UCSD-AML1 (cell line): ENCODE results near the gene ATXN1.
"Not testable (repeated sequence)": the region's sequence is repeated elsewhere in the genome, so short reads cannot be mapped to it uniquely, and the experiment has no call there.

Experiments used
- DNase-seq: peaks from one replicate; lab custom pipeline; 2025; ENCODE audit not compliant: unreplicated experiment; lab: John Stamatoyannopoulos, UW

Gene ATXN1

DNA sequence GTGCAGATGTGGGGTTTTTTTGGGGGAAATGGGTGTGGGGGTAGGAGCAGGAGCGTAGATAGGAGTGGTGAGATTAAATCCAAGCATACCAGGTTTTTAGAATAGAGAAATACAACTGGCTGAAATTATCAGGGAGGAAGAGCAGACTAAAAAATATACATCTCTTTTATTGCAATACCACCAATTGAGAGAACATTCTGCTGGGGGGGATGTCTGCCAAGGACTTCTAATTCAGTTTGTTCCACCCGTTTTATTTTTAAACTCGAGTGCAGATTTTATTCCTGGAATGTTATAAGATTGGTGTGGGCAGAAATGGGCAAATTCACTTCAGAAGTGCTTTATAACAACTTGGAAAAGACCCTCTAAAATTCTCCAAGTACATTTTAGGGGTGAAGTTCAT lies 330.2 kb downstream of the ATXN1 start:
- DNase-seq, result no peak

DNA sequence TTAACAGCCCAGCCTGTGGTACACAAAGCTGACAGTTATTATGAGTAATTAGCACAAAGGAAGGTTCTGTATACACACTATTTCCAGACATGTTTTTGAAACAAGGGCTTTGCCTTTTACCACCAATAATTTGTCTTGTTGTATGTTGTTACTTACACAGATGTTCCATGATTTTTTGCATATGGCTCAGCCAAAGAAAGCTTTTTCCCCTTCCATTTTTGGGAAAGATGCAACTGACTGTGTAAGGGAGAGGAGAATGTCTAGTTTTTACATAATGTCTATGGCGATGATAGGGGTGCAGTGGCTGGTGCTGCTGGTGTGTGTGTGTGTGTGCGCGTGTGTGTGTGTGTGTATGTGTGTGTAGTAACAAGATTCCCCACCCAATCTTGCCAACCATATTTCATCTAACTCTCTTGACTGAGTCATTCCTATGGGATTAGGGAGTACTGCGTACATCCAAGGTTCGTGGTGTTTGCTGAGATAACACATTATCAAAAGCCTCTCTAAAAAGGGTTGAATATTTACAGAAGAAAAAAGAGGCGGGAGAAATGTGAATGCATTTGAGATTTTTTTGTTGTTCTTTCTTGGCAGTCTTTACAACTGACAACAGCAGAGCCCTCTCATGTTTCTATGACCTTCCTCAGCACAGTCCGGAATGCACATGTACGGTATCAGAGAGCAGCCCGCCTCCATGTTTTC lies 330.7 kb downstream of the ATXN1 start:
- no peak for DNase-seq

DNA sequence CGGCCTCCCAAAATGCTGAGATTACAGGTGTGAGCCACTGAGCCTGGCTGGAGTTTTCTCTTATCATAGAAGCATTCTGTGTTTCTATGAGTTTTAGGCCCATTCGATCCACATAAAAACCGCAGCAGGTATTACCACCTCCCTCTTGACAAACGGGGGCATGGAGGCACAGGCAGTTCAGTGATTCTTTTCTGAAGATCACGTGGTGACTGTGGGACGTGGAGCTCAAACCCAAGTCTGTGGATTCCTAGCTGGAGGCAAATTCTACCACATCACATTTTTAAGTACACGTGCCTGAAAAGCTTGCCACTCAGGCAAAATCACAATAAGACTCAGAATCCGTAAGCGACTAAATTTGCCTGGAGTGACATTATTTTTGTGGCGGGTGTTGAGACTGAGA lies 331.6 kb downstream of the ATXN1 start:
- no peak for DNase-seq

DNA sequence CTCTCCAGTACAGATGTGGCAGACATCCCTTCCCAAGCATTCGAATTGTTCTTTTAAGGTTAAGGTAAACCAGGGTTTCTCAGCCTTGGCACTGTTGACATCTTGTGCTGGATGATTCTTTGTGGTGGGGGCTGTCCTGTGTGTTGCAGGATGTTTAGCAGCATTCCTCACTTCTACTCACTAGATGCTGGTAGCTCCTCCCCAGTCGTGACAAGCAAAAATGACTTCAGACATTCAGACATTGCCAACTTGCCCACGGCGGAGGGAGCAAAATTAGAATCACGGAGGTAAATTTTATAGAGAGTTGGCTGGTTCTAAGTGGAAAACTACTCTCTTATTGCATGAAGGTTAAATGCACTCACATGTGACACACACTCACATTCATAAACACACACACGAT lies 334.1 kb downstream of the ATXN1 start:
- no peak for DNase-seq

DNA sequence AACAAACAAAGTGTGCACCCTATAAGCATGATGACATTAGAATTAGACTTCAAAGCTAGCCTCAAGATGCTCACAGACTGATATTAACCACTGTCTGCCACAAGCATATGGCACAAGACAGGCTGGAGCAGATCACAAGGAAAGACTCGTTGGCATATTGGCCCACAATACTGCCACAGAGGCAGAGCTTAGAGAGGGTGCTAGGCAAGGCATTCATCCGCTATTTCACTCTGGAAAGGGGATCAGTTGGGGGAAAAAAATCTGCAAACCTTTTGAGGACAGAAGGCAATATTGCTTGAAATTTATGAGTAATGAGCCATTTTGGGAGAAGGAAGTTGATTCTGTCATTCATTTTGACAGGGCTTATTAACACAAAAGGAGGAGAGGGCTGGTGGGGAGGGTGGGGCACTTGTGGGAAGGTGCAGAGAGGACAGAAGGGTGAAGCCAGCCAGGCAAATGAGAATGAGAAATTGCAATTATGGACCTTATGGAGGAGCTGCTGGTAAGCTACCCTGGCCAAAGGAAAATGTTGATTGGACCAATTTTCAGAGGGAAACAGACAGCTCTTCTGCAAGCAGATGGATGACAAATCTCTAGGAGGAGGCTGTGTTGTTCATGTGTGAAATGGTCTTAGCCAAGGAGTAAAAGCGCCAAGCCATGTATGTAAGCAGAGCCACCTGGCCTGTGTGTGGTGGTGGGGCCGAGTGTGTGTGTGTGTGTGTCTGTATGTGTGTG lies 335.2 kb downstream of the ATXN1 start:
- DNase-seq, result no peak

DNA sequence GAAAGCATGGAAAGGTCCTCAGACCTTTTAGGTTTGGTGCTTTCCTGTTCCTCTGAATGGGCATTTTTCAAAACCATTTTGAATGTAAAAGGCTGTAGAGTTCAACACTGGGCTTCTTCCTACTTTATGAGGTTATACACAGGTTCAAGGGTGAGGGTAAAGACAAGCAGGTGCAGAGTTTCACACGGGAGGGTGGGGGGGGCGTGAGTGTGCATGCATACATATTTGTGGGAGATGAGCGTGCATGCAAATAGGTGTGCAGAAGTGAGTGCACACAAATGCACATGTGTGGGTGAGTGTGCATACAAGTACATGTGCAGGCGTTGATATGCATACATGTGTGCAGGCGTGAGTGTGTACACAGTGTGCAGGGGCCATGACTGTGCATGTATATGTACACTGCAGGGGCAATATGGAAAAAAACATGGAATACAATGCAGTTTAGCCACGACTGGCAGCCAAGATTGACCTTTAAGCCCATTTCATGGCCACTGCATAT lies 339.7 kb downstream of the ATXN1 start:
- no peak for DNase-seq

DNA sequence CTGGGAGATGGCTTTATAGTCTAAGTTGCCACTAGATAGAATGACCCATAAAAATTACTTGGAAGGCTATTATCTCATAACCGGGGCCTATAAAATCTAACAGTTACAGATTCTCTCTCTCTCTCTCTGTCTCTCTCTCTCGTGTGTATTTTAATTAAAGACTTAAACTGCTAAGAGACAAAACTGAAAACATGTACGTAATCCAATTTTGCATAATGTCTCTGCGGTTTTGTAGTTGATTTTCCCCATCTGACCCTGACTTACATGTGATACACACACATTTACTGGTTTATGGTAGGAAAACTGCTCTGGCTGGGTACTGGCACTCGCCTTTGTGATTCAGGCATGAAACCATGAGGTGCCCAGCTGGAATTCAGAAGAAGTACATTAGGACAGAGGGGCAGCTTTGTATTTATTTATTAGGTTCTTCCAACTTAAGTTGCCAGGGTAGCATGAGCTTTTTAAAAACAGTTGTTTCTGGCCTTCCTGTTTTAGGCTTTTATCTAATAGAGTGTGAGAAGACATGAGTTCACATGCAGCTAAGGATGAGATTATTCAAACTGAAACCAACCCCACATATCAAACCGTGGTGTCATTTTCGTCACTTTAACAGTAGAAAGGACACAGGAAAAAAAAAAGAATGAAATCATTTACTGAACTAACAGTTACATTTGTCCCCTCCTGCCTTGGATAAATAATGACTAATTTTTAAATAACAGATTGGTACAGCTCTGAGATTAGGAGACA lies 340.4 kb downstream of the ATXN1 start:
- DNase-seq, result no peak

DNA sequence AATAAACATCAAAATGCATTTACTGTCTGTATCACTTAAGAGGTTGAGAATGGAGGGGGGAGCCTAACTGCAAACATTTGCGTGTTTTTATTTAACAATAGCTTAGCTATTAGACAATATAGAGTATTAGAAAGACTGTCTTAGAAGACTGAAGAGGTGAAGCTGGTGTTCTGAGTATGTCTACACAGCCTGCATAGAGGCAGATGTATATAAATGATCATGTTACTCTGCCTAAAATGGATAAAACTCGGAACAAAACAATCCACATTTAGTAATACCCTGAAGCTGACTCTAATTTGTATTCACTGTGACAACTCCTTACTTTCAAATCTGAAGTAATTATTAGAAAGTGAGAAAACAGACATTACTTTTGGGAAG lies 340.9 kb downstream of the ATXN1 start:
- DNase-seq, result no peak

DNA sequence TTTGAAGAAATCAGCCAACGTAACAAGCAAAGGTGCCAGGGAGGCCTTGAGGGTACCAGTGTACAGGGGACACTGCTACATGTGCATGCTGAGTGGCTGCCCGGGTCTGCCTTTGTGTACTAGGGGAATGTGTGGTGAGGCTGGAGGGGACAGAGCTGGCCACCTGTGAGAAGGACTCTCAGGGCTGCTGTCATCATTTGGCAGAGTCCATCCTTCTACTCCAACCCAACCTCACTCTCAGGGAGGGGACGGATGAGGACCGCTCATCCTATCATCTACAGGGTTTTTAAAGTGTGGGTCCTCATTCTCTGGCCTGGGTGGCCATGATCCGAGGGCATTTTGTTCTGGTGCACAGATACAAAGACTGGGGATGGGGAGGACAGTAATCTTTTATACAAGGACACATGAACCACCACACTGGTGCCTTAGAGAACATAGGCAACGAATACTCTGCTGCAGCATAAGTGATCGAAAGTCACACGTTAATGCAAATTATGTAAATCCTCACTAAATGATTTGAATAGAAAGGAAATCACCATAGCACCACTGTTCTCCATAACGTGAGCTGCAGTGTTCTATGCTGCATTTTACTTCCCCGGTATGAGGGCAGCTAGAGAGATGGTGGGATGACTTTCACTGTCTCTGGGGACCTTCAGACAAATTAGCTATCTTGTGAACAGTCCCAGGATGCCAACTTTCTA lies 341.5 kb downstream of the ATXN1 start:
- no peak for DNase-seq

DNA sequence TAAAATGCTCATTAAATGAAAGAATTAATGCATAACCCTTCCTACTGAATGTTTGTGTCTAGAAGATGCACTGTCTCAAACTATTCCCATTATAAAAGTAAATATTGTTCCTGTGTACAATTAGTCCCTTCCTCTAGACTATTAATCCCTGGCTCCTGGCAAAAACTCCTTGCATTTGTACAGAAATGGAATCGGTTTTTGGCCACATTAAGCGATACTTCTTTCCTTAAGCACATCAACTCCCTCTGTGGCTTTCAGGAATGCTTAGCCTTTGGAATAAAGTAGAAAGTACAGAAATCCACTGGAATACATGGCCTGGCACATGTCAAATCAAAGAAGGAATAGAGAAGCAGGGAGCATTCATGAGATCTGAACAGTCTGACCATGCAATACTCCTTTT lies 343.1 kb downstream of the ATXN1 start:
- DNase-seq, result no peak

DNA sequence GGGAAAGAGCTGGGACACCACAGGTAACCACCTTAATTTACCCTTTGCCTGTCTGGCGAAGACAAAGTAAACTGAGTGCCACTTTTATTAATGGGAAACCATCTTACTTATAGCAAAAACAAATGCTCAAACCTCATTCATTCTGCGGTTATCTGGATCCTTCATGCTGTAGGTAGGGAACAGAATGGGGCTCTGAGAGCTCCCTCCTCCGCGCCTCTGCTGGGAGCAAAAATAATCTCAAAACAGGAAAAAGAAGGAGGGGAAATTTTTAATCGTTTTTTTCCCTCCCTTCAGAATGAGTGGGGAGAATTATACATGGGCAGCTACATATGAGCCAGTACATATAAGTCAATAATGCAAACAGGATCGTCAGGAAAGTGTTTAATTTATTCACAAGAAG lies 345.6 kb downstream of the ATXN1 start:
- DNase-seq, result no peak

DNA sequence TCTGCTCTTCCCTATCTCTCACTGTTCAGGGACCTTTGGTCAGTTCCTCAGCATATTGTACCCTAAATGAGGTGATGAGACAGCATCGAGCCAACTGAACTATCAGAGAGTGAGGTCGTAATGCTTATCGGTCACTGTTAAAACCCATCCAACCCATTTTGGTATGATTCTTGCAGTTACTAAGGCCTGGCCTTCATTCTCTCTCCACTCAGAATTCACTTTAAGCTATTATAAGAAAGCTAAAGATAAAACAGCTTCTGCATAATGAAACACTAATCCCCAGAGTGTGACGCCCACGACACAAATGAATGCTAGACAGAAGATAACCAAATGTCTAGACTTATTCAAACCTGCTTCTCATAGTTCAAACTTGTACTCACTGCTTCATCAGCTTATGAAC lies 347.1 kb downstream of the ATXN1 start:
- DNase-seq, result no peak

DNA sequence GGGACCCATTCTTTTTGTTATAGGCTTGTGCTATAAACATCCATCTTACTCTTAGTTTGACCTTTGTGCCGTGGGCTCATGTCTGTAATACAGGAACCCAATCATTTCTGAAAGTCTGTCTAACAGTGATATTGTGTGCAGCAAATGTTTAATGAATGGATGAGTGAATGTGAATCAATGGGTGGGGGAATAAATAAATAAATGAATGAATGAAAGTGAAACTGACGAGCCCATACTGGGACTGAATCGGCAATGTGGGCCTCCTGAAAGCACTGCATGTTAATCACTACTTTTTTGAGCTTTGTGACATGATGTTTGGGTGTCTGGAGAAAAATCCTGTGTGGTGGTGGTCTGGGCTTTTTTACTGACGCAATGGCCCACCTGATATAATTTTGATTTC lies 347.9 kb downstream of the ATXN1 start:
- no peak for DNase-seq

DNA sequence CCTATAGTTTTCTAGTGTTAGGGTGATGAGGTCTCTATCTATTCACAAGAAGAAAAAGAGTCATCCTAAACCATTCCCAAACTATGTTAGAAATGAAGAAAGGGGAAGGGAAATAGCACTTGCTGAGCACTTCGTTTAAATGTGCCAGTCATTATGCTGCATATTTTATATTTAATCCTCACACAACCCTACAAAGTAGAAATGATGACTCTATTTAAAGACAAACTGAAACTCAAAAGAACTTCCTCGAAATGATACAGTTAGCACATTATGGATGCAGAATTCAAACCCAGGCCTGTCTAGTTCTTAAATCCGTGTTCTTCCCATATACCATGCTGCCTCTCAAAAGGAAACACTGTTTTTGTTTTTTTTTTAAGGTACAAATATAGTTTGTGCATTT lies 348.3 kb downstream of the ATXN1 start:
- DNase-seq, result no peak

DNA sequence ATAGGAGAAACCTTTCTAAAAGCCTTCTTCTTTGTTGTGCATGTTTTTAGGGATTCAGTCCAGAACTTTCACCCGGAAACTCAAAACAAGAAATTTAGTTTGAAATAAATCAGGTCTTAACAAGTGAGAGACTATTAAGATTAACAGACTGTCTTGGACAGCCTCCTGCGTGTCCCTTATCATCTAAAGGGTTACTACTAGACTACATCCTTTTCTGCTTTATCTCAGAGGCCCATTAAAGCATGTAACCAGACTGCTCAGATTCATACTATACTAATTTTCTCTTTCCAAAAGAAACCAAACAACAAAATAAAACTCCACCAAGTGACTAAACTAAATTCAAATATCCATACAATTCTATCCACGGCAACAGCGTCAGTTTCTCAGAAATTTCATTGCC lies 349.1 kb downstream of the ATXN1 start:
- DNase-seq, result no peak

DNA sequence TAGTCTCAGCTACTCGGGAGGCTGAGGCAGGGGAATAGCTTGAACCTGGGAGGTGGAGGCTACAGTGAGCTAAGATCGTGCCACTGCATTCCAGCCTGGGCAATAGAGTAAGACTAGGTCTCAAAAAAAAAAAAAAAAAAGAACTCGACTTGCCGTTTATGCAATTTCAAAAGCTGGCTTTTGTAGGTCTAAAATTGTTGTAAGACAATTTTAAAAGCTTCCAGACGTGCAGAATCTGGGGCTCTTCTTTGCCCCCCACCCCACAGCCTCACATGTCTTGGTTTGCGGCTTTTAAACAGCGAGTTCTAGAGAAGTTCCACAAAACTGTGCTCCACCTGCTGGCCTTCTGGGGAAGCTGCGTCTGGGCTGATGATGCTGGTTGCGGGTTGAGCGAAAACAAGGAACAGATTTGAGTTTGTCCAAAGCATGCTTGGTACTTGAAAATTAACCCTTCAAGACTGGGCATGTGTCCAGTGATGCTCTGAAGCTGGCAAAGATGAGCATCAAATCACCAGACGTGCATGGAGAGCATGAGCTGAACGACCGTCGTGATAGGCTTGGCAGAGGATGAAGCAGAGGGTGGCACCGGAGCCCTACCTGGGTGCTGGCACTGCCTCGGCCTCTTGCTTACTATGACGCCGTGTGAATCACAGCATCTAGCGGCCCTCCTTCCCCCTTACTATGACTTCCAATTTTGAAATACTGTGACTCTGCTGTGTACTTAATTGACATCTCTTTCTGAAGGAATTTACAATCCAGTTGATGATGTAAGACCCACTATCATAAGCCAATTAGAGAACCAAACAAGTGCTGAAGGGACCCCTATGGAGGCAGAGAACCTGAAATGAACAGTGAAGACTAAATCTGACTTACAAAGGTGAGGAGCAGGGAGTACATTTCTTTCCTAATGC lies 351.5 kb downstream of the ATXN1 start:
- peak; percentile 36 for DNase-seq

DNA sequence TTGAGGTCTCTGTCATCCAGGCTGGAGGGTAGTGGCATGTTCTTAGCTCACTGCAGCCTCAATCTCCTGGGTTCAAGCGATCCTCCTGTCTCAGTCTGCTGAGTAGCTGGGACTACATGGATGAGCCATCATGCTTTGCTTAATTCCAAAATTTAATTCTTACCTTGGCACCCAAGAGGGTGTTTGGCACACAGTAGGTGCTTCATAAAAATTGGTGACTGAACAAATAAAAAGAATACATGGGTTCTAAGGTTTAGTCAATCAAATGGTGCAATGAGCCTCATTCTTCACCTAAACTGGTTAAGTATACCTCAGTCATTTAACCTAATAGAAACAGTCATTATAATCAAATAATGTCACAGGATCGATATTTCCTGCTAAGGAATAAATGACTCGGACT lies 352.5 kb downstream of the ATXN1 start:
- DNase-seq, result no peak

DNA sequence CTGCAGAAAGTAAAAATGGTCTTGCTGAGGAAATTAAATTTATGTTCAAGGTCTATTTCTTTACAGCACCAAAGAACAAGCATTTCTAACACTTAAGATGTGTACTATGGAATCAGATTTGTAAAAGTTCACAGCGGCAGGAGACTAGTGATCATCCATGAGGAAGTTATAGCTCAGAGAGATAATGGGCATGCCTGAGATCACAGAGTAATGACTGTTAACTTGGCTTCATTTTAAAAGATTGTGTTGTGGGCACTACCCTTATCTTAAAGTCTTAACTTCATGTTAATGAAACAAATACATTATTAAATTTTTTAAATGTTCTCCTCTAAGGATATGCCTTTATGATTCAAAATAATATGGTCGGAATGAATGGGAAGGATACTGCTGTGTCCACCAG lies 354.3 kb downstream of the ATXN1 start:
- no peak for DNase-seq

DNA sequence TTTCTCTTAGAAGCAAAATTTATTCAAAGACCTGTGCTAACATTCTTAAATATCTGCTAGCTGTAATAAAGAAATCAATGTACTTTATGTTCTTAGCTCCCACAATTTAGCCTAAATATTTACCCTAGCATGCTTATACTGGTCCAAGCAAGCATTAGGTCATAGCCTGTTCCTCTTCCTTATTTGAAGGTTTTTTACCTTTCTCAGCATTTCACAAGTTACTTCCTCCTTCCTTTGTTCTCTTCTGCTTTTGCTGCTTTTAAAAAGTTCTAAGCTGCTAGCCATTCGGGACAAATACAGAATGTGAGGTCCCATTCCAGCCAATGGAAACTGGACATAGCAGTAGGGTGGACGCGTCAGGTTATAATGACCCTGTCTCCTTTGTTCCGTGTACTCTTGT lies 354.7 kb downstream of the ATXN1 start:
- not testable (repeated sequence) for DNase-seq

DNA sequence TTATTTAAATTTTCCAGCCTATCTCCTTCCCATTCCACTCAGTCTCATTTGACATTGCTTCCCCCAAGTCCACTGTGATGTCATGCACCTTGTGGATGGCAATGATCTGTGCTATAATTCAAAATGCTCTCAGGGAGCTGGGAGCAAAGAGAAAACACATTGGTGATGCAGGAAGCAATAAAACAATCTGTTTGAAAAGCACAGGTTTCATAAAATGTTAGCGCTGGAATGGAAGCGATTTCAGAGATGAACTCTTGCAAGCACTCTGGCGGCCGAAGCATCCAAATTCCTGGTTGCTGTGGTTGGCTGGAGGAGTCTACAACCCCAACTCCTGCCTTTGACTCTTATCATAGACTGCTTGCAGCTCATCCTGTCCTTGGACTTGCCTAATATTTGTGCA lies 355.9 kb downstream of the ATXN1 start:
- DNase-seq, result no peak
